Fibroblast of the aortic adventitia (primary cell): Measurements from ENCODE around the gene TCF15. TPM values are rescaled to one million over a fixed set of nuclear protein-coding genes. Genes with fewer than 3 reads are reported as not detected.

Experiments used
- DNase-seq: peaks from one replicate; pipeline ENCODE4 v3.0.0-alpha.2; 2010; ENCODE audit warnings: low read depth
- H3K4me3 ChIP-seq: 2 replicates; pipeline ENCODE4 v1.5.1; 2011; ENCODE audit warnings: low read depth, mild to moderate bottlenecking, control low read depth, low read length, moderate library complexity
- total RNA-seq: library from RNA; depleted of rRNA; stranded (reverse); fragments of >200 nt; gene quantifications from 2 replicates; pipeline ENCODE4 v1.2.3, GENCODE V29; 2012; ENCODE audit warnings: low replicate concordance
- TF ChIP-seq, protein P1 (sequence below): IDR thresholded peaks from 2 replicates; pipeline ENCODE4 v1.5.1; 2011; ENCODE audit warnings: mild to moderate bottlenecking, low read length, control low read depth, inconsistent platforms; ENCODE audit not compliant: insufficient read depth

The TCF15 gene
- total RNA-seq, 1 donor: not detected

DNA sequence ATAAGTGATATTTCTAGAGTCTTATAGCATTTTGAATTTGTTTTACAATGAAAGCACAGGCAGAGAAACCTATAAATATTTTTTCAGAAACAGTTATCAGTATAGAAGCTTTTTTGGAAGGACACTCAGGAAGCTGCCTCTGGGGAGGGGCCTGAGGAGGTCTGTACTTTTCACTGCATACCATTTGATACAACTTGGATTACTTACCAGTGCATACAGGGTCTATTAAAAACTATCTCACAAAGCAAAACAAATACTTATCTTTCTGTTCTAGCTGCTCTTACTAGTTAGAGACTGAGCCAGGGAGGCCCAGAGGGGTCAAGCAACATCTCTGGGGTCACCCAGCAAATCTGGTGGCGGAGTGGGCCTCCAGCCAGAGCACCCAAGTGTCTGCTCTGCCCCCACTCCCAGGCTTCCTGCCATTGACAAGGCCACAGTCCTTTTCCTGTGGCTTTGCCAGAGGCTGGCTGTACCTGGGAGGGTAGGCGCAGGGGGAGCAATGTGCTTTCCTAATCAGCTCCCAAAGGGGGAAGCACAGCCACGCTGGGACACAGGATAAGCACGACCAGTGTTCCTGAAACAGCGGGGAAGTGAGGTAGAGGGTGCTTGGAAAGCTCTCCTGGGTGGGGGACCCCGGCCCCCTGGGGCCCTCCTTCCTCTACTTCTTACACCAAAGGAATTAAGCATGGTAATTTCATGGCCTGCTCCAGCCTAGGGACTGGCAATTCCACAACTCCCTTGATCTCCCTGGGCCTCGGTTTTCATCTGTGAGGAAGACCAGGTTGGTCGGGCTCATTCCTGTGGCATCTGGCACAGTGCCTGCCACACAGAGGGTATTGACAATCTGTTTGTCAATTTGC, 7.8 kb downstream of the TCF15 start:
- no peak for DNase-seq
- H3K4me3 ChIP-seq: no peak overlapping the region
- TF ChIP-seq, protein P1, sequence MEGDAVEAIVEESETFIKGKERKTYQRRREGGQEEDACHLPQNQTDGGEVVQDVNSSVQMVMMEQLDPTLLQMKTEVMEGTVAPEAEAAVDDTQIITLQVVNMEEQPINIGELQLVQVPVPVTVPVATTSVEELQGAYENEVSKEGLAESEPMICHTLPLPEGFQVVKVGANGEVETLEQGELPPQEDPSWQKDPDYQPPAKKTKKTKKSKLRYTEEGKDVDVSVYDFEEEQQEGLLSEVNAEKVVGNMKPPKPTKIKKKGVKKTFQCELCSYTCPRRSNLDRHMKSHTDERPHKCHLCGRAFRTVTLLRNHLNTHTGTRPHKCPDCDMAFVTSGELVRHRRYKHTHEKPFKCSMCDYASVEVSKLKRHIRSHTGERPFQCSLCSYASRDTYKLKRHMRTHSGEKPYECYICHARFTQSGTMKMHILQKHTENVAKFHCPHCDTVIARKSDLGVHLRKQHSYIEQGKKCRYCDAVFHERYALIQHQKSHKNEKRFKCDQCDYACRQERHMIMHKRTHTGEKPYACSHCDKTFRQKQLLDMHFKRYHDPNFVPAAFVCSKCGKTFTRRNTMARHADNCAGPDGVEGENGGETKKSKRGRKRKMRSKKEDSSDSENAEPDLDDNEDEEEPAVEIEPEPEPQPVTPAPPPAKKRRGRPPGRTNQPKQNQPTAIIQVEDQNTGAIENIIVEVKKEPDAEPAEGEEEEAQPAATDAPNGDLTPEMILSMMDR: no peak

DNA sequence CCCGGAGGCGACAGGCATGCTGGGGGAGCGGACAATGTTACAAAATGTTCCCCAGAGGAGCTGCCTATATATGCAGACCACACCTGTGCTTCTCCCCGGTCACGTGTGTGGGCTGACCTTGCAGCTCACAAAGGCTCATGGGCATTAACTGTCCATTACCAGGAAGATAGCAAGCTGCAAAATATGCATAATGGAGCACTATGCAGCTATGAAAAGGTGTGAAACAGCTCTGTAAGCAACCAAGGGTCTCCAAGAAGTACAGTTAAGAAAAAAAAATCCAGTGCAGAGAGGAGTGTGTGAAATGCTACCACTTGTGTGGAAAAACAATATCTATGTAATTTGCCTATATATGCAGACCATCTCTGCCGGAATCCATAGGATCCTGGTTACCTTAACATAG, 9.4 kb downstream of the TCF15 start:
- H3K4me3 ChIP-seq: no peak overlapping the region
- no peak for DNase-seq
- TF ChIP-seq, protein P1: no peak

DNA sequence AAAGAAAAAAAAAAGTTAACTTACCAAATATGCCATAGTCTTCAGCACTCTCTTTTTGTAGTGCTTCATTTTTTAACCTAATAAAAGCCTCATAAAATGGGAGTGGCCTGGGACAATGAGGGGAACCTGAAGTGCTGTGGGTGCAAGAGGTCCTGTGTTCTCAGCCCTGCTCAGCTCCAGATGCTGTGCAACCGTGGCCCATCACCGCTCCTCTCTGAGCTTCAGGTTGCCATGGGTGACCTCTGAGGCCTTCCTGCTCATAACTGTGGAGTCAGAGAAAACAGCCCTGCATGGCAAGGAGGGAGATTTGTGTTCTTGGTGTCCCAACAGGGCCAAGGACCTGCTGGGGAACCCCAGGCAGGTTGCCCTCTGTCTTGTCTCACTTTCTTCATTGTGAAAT, 10.0 kb downstream of the TCF15 start:
- DNase-seq: no peak
- no peak overlapping the region for H3K4me3 ChIP-seq
- TF ChIP-seq, protein P1: no peak

DNA sequence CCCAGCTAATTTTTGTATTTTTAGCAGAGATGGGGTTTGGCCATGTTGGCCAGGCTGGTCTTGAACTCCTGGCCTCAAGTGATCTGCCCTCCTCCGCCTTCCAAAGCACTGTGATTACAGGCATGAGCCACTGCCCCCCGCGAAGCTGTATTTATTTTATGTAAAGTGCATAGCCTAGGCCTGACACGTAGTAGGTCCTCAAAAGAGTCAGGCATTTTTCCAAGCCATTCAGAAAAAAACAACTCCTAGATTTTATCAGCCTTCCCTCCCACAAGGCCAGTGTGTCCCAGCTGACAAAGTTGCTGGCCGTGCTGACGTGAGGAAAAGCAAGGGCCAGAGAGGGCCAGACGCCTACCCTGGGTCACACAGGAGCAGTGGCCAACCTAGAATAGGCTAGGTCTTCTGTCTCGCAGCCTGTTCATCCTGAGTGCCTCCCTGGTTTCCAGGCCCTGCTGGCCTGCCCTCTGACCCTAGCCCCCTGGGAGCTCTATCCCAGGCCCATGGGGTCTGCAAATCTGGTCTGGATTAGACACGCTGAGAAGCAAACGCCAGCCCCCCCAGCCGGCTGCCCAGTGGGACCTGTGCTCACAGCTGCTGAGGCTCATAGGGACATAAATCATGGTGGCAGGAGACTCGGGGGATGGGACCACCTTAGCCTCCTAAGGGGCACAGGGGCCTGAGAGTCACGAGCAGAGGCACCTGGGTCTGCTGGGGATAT, 11.8 kb downstream of the TCF15 start:
- TF ChIP-seq, protein P1: no peak
- H3K4me3 ChIP-seq: no peak overlapping the region
- no peak for DNase-seq

DNA sequence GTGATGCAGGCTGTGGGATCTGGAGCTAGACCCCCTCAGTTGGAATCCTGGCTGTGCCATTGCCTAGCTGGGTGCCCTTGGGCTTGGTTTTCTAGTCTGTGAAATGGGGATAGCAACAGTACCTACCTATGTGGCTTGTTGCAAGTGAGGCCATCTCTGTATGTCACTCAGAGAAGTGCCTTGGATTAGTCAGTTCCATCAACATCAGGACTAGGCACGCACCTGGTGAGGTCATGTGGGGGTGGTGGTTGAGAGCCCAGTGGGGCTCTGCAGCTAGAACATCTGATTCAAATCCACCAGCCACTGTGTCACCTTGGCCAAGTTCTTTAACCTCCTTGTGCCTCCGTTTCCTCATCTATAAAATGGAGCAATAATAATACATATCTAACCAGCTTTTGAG, 12.5 kb downstream of the TCF15 start:
- no peak overlapping the region for H3K4me3 ChIP-seq
- TF ChIP-seq, protein P1: no peak
- no peak for DNase-seq

DNA sequence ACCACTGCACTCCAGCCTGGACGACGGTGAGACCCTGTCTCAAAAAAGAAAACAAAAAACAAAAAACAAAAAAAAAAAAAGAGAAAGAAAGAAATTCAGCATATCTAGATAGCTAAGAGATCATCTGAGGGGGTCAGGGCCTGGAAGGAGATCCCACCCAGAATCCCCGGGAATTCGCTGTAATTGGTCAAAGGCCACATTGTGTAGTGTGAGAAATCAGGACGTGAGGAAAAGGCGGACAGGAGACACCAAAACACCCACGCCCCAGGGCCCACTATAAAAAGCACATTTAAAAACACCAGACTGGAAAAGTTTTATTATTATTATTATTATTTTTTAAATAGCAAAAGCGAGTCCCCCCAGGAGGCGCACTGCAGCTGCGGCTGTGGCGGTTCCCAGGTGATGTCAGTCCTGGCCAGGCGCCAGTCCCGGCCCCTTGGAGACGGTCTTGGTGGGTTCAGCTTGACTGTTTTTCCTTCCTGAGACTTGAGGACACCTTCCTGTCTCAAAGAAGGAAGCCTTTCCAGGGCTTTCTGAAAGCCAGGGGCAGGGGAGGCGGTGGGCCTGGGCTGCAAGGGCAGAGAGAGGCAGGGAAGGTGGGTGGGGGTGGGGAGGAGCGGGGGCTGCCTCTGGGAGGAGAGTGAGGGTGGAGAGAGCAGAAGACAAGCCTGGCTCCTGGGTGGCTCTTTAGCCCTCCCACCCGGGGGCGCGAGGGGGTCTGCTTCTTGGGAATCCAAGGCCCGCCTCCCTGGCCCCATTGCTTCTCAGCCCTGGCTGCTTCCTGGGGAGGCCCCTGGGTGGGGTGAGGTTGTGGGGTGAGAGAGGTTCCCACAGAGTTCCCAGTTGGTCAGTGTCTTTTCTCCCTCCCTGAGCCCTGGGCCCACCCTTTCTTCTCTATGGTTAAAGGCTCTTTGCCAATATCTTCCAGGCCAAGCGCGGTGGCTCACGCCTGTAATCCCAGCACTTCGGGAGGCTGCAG, 14.5 kb downstream of the TCF15 start:
- H3K4me3 ChIP-seq: no peak overlapping the region
- TF ChIP-seq, protein P1: no peak
- no peak for DNase-seq
